Activated B cell treated with CpG ODN at 0.5 μM for 24 hours (primary cell): Measurements from ENCODE around the gene DIPK2B. TPM values are rescaled to one million over a fixed set of nuclear protein-coding genes. Genes with fewer than 3 reads are reported as not detected.
A peak's percentile ranks its signal among the peaks of the same experiment; 100 is the strongest.

Experiments used
- ATAC-seq: fragments of 200-7000 bp; cut with Tn5 transposase; one replicate; pipeline ENCODE4 v1.10.0; 2021; ENCODE audit warnings: low read depth, mild to moderate bottlenecking, moderate library complexity
- CTCF ChIA-PET: fragments of 350-600 bp; sonication (Branson Sonifier 250); formaldehyde crosslinking; loops from one replicate; lab custom pipeline; 2021; ENCODE audit warnings: antibody characterized with exemption; lab: Charles Lee
- POLR2A ChIA-PET: fragments of 350-600 bp; sonication (Branson Sonifier 250); formaldehyde crosslinking; loops from one replicate; lab custom pipeline; 2021; ENCODE audit warnings: antibody characterized with exemption; lab: Charles Lee
- DNase-seq: peaks from one replicate; pipeline ENCODE4 v3.0.0; 2022
- H3K27ac Mint-ChIP-seq: one replicate; pipeline ENCODE4 v1.8.0; 2020; ENCODE audit warnings: mixed read lengths
- H3K27me3 Mint-ChIP-seq: one replicate; pipeline ENCODE4 v1.8.0; 2021; ENCODE audit warnings: mixed read lengths
- H3K36me3 Mint-ChIP-seq: one replicate; pipeline ENCODE4 v1.8.0; 2021; ENCODE audit warnings: low read depth, mixed read lengths
- H3K4me1 Mint-ChIP-seq: one replicate; pipeline ENCODE4 v1.8.0; 2021; ENCODE audit warnings: mixed read lengths
- H3K4me3 Mint-ChIP-seq: one replicate; pipeline ENCODE4 v1.8.0; 2020; ENCODE audit warnings: mild to moderate bottlenecking, mixed read lengths
- H3K9me3 Mint-ChIP-seq: one replicate; pipeline ENCODE4 v1.8.0; 2020; ENCODE audit warnings: mixed read lengths
- intact Hi-C: fragments of 100-400 bp; cut with micrococcal nuclease; formaldehyde crosslinking; loops from one replicate; pipeline ENCODE4 v1.15.1; 2024
- total RNA-seq: library from RNA; stranded (reverse); gene quantifications from 2 replicates; pipeline ENCODE4 v1.2.3, GENCODE V29; 2022
- TF ChIP-seq, protein P1 (sequence below): fragments of 200-600 bp; IDR thresholded peaks from one replicate; pipeline ENCODE4 v1.8.0; 2022; ENCODE audit warnings: antibody characterized with exemption, mild to moderate bottlenecking

The DIPK2B gene
- total RNA-seq, 1 donor from 2014 or later = not detected

DNA sequence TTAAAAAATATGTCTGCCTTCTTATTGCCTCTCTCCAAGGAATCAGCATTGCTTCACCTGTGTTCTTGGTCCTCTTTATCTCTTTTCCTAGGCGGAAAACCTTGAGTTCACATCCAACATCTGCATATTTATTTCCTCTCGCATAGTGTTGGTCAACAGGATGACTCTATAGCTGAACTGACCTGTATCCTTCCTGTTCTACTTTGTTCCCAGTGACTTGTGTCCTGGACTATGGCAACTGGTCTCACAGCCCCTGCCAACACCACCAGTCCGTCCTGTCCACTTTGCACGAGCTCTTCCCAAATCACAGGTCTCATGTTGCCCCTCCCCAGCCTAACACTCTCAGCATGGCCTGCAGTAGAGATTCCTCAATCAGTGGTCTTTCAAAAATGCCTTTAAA lies 2.0 kb downstream of the DIPK2B start:
- TF ChIP-seq, protein P1, sequence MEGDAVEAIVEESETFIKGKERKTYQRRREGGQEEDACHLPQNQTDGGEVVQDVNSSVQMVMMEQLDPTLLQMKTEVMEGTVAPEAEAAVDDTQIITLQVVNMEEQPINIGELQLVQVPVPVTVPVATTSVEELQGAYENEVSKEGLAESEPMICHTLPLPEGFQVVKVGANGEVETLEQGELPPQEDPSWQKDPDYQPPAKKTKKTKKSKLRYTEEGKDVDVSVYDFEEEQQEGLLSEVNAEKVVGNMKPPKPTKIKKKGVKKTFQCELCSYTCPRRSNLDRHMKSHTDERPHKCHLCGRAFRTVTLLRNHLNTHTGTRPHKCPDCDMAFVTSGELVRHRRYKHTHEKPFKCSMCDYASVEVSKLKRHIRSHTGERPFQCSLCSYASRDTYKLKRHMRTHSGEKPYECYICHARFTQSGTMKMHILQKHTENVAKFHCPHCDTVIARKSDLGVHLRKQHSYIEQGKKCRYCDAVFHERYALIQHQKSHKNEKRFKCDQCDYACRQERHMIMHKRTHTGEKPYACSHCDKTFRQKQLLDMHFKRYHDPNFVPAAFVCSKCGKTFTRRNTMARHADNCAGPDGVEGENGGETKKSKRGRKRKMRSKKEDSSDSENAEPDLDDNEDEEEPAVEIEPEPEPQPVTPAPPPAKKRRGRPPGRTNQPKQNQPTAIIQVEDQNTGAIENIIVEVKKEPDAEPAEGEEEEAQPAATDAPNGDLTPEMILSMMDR = no peak
- DNase-seq = no peak
- Mint-ChIP-seq H3K27me3 (peaks cover 4% of the 10 kb centered on the region), H3K4me1 (no peaks in the 10 kb centered on the region), H3K27ac (no peak overlapping the region), H3K9me3 (no peaks in the 10 kb centered on the region), H3K36me3 (no peaks in the 10 kb centered on the region), H3K4me3 (no peak overlapping the region)
- ChIA-PET CTCF (interaction anchor here (1.8 kb wide), 1 partner anchor 12 kb away, joined by 6 read pairs; no protein-coding TSS in a partner anchor), POLR2A (no interaction called here)
- intact Hi-C loops = no loop called here
- no peak for ATAC-seq

DNA sequence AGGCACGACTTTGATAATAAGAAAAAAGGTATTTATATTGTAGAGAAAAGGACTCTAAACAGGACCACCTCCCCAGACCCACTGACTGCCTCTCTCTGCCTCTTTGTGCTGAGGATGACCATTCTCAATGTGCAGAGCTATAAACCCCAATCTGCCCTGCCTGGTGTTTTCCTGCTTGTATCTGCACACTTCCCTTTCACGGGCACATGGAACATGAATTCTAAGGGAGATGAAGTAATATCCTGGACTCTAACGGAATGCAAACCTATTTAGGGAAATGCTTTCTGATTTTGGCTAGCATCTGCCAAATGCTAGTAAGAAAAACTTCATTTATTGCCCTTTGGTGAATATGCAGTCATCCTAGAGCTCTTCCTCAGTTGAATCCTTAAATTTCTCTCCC lies 2.4 kb downstream of the DIPK2B start:
- ChIA-PET CTCF (no interaction called here), POLR2A (no interaction called here)
- TF ChIP-seq, protein P1 = no peak
- no peak for ATAC-seq
- intact Hi-C loops = no loop called here
- Mint-ChIP-seq H3K27ac (no peak overlapping the region), H3K4me3 (no peak overlapping the region), H3K27me3 (peaks cover 4% of the 10 kb centered on the region), H3K36me3 (no peaks in the 10 kb centered on the region), H3K9me3 (no peaks in the 10 kb centered on the region), H3K4me1 (no peaks in the 10 kb centered on the region)
- no peak for DNase-seq

DNA sequence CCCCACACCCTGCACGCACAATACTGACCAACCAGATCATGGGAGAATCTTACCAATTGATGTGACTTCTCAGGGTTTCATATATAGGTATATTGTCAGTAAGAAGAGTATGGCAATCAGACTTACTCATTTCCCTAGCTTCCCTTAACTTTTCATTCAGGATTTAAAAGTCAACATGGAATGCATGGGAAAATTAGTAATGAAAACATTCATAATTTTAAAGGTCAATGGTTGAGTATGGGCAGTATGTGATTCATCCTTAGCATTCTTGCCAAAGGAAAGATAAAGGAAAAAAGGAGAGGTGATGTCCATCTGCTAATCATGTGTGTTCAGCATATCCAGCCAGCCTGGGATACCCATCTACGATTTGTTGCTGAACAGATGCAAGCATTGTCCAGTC lies 4.0 kb downstream of the DIPK2B start:
- CTCF ChIA-PET = no interaction called here
- Mint-ChIP-seq H3K27me3 (peaks cover 3% of the 10 kb centered on the region), H3K4me1 (peaks cover 7% of the 10 kb centered on the region), H3K9me3 (no peaks in the 10 kb centered on the region), H3K4me3 (no peak overlapping the region), H3K27ac (no peak overlapping the region), H3K36me3 (no peaks in the 10 kb centered on the region)
- POLR2A ChIA-PET = no interaction called here
- TF ChIP-seq, protein P1 = no peak
- DNase-seq = no peak
- intact Hi-C loops = no loop called here
- no peak for ATAC-seq

DNA sequence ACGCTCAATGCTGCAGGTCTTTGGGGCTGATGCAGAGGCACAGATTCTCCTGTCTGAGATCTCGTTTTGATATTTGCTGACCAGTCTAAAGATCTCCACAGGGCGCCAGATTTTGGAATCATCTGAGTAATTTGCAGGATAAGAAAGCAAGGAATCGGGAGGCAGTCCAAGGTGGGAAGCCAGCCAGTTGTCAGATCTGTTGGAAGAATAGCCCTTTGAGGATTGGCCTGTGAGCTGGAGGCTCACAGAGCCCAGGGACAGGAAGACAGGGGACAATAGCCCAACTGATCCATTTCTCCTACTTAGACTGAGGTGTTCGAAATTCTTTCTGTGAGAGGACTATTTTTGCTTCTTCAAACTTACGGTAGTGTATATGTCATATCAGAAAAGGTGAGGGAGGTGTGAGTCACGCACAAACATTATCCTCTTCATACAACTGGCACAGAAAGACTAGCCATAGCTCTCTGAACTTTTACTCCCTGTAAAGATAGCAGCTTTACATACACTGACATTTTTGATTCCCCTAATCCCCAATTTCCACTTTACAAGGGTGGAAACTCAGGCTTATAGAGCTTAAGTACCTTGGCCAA lies 8.8 kb downstream of the DIPK2B start:
- ChIA-PET POLR2A (no interaction called here), CTCF (interaction anchor here (0.5 kb wide), 1 partner anchor 604 kb away, joined by 3 read pairs; no protein-coding TSS in a partner anchor)
- no peaks in the 10 kb centered on the region for H3K9me3 Mint-ChIP-seq
- ATAC-seq (no peak), DNase-seq (no peak)
- H3K27ac Mint-ChIP-seq = peak overlapping the region; percentile 77
- H3K4me1 Mint-ChIP-seq = peaks cover 24% of the 10 kb centered on the region
- no peaks in the 10 kb centered on the region for H3K27me3 Mint-ChIP-seq
- no peaks in the 10 kb centered on the region for H3K36me3 Mint-ChIP-seq
- no peak overlapping the region for H3K4me3 Mint-ChIP-seq
- intact Hi-C loops = no loop called here
- TF ChIP-seq, protein P1 = no peak

DNA sequence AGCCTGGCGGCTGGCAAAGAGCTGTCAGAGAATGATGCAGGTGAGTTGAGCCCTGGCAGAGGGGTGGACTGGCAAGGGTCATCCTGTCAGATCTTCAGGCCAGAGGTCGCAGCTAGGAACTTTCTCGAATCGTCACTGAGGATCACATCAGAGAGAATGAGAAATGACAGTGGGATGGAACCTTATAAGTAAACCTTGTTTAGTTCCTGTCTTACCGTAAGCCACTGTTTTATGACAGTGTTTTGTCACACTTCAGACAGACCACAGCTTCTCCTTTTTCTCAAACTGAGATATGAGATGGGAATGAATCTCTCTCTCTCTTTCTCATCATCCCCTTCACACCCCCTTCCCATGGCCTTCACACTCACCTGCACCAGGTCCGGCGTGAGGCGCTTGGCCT lies 9.3 kb downstream of the DIPK2B start:
- no peaks in the 10 kb centered on the region for H3K27me3 Mint-ChIP-seq
- ATAC-seq (no peak), DNase-seq (no peak)
- intact Hi-C loops = no loop called here
- TF ChIP-seq, protein P1 = no peak
- H3K4me3 Mint-ChIP-seq = peak overlapping the region; percentile 32
- H3K4me1 Mint-ChIP-seq = peaks cover 24% of the 10 kb centered on the region
- H3K9me3 Mint-ChIP-seq = no peaks in the 10 kb centered on the region
- H3K27ac Mint-ChIP-seq = peak overlapping the region; percentile 77
- ChIA-PET POLR2A (no interaction called here), CTCF (interaction anchor here (0.5 kb wide), 1 partner anchor 603 kb away, joined by 3 read pairs; no protein-coding TSS in a partner anchor)
- H3K36me3 Mint-ChIP-seq = no peaks in the 10 kb centered on the region
